NCI-H446 (cell line): ENCODE data around the gene CHST11.

Experiments used
- DNase-seq, 2 experiments: peaks; one replicate each; lab custom pipeline; 2025; lab: John Stamatoyannopoulos, UW

Gene CHST11

GRCh38 chr12:104460041-104460719, 3.4 kb downstream of the CHST11 start:
- DNase-seq, result peak in 1 of 2 experiments; percentile 6

DNA sequence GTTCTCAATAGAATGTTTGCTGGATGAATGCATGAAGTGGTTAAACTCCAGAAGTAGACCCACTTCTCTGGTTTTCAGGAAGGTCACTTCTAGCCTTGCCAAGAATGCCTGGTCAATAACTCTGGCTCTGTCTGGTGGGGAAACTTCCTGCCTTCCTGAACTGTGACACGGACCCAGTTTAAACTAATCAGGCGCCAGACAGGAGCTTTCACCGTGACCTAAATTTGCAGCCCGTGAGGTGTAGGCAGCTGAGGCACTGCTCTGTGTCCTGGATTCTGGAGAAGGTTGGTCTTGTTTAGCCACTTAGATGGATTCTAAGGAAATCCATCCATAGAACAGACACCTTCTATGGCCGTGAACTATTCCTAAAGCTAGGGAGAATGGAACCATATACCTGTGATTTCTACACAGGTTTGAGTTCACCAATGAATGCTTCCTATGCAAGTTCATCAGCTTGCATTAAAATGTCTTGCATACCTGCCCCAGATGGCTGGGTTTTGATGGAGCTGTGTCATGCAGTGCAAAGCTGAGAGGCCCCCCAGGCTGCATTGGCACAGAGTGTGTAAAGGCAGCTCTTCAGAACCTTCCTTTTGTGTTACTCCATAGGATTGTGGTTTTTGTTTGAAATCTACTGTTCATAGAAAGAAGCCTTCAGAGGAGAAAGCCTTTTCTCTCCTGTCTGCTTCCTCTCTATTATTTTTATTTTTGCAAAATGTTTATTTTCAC, 4.4 kb downstream of the CHST11 start:
- no peak for DNase-seq

GRCh38 chr12:104462325-104462724, 5.6 kb downstream of the CHST11 start:
- no peak for DNase-seq

DNA sequence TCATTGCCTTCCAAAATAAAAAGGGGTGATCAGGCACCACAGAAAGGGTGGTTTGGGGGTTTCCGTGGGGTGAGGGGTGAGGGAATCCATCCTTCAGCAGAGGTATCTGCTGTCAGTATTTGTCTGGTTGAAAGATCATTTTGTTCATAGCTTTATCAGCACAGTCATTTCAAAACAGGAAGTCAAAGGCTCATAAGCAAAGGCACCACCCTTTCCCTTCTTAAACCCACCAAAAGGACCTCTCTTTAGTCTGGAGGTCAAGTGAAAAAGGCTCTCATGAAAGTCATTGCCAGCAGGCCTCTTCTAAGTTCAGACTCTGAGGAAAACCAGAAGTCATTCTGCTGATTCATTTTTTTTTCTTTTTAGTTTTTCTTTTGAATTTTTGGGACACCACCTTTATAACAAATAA, 6.2 kb downstream of the CHST11 start:
- DNase-seq, result no peak

DNA sequence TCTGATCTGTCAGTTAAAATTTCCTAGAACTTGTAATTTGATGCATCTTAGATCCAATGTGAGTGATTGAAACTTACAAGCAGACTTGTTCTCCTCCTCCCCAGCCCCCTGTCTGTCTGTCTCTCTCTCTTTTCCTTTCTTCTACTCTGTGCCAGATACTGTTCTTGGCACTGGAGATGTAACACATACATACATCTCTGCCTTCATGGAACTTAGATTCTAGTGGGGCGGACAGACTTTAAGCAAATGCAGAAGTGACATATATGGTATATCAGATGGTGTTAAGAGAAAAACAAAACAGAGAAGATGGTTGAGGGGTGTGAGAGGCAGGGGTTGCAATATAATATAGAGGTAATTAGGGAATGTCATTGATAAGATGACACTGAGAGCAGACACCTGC, 6.6 kb downstream of the CHST11 start:
- DNase-seq, result no peak

- DNase-seq, result no peak
Measured at GRCh38 chr12:104464899-104465298, 8.2 kb downstream of the CHST11 start.

DNA sequence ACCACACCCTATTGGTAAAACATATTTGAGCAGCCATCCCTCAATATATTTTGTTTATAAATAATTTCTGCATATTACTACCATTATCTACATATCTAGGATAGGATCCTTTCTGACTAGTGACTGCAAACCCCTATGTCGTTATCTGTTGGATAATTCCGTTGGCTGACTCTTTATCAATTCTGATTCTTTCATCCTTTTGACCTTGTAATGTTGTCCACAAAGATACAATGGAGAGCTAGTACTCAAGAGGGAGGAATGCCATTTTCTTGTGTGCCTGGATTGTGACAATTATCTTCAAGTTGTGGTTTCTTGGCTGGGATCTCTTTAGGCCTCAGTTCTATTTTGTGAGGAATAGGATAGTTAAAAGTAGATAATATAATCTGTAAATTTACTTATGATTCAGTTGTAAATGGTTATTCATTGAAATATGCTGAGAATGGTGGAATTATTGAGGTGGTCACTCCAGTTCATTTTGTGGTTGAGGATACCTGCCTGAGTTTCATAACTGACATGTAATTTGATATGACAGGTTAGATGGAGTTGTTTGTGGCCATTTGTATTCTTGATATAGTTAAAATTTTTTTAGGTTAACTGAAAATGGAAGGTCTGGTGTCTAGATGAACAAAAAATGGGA, 10.1 kb downstream of the CHST11 start:
- no peak for DNase-seq

- DNase-seq, result no peak
Measured at GRCh38 chr12:104467346-104467837, 10.6 kb downstream of the CHST11 start.

- peak; percentile 45 to 74 for DNase-seq
Measured at GRCh38 chr12:104468371-104468770, 11.6 kb downstream of the CHST11 start.

- no peak for DNase-seq
Measured at GRCh38 chr12:104469066-104469465, 12.3 kb downstream of the CHST11 start.

DNA sequence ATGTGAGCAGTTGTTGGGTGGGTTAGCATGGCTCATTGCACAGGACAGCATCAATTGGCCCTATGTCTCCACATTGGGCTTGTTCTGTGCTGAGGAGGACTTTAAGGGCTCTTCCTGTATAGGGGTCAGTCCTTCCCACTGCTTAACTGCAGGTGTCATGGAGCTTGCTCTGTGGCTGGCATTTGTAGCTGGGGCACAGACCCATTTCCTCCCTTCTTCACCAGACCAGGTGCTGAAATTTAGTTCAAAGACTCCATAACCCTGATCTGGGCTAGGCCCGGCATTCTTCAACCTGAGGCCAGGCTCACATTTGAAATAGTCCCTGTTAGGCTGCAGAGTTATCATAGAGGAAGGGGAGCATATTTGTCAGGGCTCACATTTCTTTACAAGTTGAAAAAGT, 12.8 kb downstream of the CHST11 start:
- no peak for DNase-seq

DNA sequence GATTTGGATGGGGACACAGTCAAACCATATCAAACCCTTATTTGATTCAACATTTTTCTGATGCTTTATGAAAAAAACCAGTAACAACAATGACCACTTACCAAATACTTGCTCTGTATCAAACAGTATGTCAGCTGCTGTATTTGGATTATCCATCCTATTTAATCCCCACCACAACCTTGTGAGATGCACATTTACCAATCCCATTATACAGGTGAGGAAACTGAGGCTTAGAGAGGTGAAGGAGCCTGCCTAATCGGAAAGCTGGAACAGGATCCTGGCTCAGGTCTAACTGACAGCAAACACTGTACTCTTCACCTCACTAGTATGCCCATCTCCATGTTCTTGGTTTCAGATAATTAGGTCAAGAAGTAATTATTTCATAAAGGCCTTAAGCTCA, 13.8 kb downstream of the CHST11 start:
- no peak for DNase-seq

GRCh38 chr12:104471336-104471735, 14.6 kb downstream of the CHST11 start:
- DNase-seq, result no peak

DNA sequence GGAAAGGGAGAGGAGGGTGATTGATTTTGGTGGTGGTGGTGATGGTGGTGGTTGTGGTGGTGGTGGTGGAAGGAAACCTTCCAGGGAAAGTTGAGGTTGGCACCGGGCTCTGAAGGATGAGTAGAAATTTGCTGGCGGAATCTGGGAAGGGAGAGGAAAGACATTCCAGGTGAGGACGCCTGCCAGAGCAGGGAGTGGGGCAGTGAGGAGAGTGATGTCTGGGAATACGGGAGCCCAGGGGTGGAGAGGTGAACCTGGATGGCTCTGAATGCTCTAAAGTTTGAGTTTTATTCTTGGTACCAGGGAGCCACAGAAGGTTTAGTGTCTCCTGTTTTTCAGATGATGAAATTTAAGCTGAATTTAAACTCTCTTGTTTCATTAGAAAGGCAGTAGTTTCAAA, 16.0 kb downstream of the CHST11 start:
- DNase-seq, result no peak

- DNase-seq, result no peak
Measured at GRCh38 chr12:104473374-104473983, 16.7 kb downstream of the CHST11 start.

- no peak for DNase-seq
Measured at GRCh38 chr12:104475271-104475670, 18.5 kb downstream of the CHST11 start.

GRCh38 chr12:104477510-104478390, 21.0 kb downstream of the CHST11 start:
- no peak for DNase-seq

- no peak for DNase-seq
Measured at GRCh38 chr12:104478396-104479122, 21.8 kb downstream of the CHST11 start.

- no peak for DNase-seq
Measured at GRCh38 chr12:104479123-104479662, 22.4 kb downstream of the CHST11 start.

- DNase-seq, result no peak
Measured at GRCh38 chr12:104480012-104480411, 23.3 kb downstream of the CHST11 start.
